Fibroblast of lung (primary cell): Measurements from ENCODE around the gene C16orf89.
"Not testable (repeated sequence)": the region's sequence is repeated elsewhere in the genome, so short reads cannot be mapped to it uniquely, and the experiment has no call there.

ENCODE experiments used
- CTCF ChIP-seq, 2 donors: IDR thresholded peaks in 1 of 2; conservative IDR thresholded peaks in 1 of 2; 1 replicate in 1 of 2; 2 replicates in 1 of 2; pipeline ENCODE4 v1.5.1; 2011 to 2012; ENCODE audit warnings: low read length in 2 of 2, control low read depth in 1 of 2, inconsistent platforms in 1 of 2, low read depth in 1 of 2, mild to moderate bottlenecking in 1 of 2
- EZH2 ChIP-seq: IDR thresholded peaks from 2 replicates; pipeline ENCODE4 v1.5.1; 2012; ENCODE audit warnings: low read length, control low read depth, mild to moderate bottlenecking; ENCODE audit errors: missing control alignments

DNA sequence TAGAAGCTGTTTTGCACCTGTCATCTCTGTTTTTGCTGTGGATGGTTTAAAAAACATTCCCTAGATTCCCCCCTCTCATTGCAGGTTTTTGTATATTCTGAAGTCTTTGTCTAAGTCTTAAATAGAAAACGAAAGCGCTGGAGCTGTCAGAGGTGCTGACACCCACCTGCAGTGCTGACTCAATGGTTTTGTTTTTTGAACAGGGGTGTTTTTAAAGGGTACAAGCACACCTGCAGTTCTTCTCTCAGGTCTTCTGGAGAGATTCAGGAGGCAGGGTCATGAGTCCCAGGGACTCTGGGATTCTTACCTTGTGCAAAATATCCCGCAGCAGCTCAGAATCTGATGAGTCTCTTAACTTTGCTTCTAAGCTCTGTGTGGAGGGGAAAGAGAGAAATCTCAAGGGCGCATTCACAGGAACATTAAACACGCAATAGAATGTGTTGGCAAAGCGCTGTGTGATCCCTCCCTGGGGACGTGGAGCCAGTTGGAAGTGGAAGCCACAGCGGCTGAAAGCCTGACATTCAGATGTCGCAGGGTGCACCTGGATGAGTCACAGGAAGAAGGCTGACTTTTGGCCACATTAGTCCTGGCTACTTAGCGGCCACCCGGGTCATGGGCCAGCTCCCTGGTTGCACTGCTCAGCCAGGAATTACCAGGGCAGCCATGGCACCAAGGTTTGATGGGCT, 29.5 kb upstream of the C16orf89 start:
- not testable (repeated sequence) for TF ChIP-seq EZH2; CTCF (conservative IDR thresholded peaks at IDR 0.05 in 1 of 2, IDR thresholded peaks at IDR 0.05 in 1 of 2; ENCODE audit: low read depth in 1 of 2, low read length in 2 of 2)
